Peyer's patch (tissue), 4 donors: Measurements from ENCODE around the gene TEX51.

Experiments
- CTCF ChIP-seq, 6 experiments: fragments of 450-650 bp in 4 of 6; fragments of 200-600 bp in 2 of 6; sonication (generic) in 1 of 6; IDR thresholded peaks; one replicate each; pipeline ENCODE4 v1.5.1; 2017 to 2019; ENCODE audit warnings: antibody characterized with exemption in 6 of 6, mild to moderate bottlenecking in 3 of 6, moderate library complexity in 1 of 6
- POLR2A ChIP-seq, 2 donors: fragments of 450-650 bp; IDR thresholded peaks; one replicate each; pipeline ENCODE4 v1.5.1; 2017; ENCODE audit warnings: antibody characterized with exemption in 2 of 2, mild to moderate bottlenecking in 2 of 2, moderate library complexity in 2 of 2

- no peak for TF ChIP-seq CTCF (IDR thresholded peaks at IDR 0.05)
- TF ChIP-seq POLR2A (IDR thresholded peaks at IDR 0.05): no peak
Measured at GRCh38 chr2:126901459-126901858, 2.8 kb downstream of the TEX51 start.
